Measurements from ENCODE around the gene IGFBP2. TPM values are rescaled to one million over a fixed set of nuclear protein-coding genes. Genes with fewer than 3 reads are reported as not detected.

Gene IGFBP2
- polyA plus RNA-seq, 3 donors = 235 to 273 (median 243) TPM

DNA sequence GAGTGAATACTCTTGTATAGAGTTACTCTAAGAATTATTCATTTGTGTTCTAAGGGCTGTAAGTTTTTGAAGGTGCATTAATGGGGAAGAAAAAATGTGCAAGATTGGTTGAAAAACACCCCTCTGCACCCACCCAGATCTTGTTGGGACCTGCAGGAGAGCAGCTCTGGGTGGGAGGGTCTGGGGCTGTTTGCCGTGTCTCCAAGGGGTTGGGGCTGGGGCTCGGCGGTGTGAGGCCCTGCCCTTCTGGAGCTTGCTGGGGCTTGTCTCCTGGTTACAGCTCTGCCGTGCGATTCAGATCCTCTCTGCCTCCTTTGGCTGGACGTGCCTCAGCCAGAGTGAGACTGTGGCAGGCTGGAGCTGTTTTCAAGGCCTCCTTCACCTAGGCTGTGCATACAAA is 26.1 kb downstream of the IGFBP2 start:
- no peak for DNase-seq

DNA sequence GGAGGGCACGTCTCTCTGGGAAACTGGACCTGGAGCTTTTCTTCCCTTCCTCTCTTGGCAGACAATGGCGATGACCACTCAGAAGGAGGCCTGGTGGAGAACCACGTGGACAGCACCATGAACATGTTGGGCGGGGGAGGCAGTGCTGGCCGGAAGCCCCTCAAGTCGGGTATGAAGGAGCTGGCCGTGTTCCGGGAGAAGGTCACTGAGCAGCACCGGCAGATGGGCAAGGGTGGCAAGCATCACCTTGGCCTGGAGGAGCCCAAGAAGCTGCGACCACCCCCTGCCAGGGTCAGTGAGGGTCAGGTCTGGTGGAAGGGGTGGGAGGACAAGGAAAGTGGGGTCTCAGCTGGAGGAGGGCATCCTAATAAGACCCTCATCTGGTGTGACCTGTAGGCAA is 27.3 kb downstream of the IGFBP2 start:
- DNase-seq = no peak

DNA sequence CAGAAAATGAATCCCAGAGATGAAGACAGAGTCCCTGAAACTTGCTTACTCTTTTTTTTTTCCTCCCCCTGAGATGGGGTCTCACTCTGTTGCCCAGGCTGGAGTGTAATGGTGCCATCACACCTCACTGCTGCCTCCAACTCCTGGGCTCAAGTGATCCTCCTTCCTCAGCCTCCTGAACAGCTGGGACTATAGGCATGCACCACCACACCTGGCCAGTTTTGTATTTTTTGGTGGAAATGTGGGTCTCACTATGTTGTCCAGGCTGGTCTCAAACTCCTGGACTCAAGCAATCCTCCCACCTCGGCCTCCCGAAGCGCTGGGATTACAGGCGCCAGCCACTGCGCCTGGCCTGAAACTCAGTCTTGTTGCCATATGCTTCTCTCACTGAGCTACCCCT is 27.8 kb downstream of the IGFBP2 start:
- no peak for DNase-seq

DNA sequence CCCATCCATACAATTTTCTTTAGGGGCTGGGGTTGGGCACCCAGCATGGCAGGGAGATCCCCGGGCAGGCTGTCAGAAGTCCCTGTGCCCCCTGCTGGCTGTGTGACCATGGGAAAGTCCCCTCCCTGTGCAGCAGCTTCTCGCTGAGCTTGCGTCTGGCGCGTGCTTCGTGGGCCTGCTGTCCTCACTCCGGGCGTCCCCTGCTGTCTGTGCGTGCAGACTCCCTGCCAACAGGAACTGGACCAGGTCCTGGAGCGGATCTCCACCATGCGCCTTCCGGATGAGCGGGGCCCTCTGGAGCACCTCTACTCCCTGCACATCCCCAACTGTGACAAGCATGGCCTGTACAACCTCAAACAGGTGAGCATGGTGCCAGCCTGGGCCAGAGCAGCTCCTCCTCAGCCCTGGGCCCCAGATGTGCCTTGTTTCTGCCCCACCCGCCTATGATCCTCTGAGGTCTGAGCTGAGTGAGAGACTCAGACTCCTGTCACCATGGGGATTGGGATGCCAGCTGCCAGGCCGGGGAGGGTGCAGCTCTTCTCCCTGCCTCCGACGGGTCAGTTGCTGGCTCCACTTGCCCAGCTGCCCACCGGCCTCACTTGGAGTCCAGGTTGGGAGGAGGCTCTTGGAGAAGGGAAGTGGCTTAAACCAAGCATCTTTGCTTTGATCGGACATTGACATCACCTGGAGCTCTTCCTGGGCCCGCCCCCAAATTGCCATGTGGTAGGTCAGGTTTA is 28.6 kb downstream of the IGFBP2 start:
- DNase-seq = no peak

DNA sequence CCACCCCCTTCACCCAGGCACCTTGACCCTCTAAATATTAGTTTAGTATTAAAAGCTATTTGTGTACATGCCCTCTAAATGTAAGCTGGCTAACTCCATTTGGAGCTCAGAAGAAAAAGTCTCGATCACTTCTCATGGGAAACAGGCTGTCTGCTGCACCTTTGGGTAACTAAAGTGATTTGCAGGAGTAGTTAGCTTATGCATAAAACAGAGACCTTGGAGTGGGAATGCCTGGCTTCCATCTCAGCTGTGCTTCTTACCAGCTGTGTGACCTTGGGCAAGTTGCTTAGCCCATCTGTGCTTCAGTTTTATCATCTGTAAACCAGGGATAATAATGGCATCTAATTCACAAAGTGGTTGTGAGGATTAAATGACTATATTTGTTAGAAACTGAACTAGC is 29.9 kb downstream of the IGFBP2 start:
- DNase-seq = no peak

DNA sequence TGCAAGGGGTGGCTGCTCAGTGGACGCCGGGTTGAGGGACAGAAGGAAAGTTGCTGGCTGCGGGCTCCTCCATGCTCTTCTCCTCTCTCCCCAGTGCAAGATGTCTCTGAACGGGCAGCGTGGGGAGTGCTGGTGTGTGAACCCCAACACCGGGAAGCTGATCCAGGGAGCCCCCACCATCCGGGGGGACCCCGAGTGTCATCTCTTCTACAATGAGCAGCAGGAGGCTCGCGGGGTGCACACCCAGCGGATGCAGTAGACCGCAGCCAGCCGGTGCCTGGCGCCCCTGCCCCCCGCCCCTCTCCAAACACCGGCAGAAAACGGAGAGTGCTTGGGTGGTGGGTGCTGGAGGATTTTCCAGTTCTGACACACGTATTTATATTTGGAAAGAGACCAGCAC is 30.6 kb downstream of the IGFBP2 start:
- no peak for DNase-seq

DNA sequence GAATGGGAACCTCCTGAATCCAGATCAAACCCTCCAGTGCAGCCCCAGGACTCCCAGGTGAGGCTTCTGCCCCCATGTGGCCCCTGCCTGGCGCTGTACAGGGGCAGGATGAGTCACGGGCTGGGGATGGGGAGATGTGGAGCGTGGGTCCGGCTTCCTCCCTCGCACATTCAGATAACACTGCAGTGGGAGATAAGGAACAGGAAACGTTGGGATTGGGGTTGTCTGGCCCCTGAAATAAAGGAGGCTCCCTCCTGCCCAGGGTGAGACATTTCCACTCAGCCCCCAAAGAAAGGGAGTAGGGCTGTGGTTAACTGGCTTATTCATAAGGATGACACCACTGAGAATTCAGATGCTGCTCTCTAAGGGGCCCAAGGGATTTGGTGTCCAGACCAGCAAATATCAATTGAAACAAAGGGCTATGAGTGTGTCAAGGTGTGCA is 31.4 kb downstream of the IGFBP2 start:
- no peak for DNase-seq

DNA sequence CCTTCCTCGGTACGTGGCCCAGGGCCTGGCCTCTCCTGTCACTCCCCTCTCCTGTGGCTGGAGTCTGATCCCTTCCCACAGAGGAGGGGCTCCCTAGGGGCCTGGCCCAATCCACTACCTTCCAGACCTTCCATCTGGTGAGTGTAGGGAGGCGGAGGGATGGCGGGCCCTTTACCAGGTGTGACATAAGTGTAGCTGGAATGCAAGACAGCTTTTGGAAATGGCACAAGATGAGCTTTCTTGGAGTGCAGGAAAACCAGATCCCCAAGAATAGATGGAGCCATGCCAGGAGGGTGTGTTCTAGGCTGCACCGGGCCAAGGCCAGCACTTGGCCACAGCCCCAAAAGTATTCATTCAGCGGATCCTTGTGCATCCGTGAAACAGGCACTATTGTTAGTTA is 32.0 kb downstream of the IGFBP2 start:
- no peak for DNase-seq

DNA sequence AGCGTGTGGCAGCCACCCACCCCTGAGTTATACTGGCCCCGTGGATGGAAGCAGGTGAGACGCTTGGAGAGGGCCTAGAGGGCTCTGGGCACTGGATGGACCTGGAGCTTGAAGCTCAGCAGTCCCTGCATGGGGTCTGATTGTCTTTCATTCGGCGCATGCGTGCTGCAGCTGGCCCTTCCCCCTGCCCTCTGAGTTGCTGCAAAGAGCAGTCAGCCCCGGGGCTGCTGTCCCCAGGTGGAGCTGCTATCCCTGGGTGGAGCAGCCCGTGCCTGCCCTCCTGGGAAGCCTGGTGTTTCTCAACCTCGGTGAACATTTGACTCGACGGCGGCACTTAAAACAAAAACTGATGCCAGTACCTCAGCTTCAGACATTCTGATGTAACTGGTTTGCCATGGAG is 32.5 kb downstream of the IGFBP2 start:
- no peak for DNase-seq

DNA sequence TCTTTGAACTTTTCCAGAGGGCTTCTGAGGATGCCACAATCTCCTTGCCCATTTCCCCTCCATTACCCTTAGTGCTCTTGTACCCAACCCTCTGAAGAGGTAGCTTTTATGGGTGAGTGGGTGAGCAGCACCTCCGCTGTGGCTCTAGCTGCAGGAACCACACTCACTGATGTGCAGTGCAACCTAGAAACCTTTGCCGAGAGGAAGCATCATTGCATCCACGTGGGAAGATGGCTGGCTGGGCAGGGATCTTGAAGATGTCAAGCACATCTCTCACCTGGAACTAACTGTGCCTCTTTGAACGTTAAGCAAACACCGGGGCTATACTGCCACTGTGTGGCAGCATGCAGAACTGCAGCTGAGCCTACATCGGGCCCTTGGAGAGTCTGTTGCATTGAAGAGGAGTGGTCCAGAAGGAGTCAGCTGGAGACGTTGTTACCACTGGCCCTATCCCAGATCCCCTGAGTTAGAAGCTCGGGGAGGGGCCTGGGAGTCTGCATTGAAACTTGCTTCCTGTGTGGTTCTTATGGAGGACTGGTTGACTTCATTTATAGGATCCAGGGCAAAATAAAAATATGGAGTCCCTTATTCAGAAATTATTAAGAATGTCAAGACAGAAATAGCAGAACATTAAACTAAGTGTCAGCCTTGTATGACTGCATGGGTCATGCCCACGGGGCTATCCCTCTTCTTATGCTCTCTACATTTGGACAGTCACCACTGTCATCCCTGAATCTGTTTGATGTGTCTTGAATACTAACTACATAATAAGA is 33.4 kb downstream of the IGFBP2 start:
- peak; percentile 73 for DNase-seq

DNA sequence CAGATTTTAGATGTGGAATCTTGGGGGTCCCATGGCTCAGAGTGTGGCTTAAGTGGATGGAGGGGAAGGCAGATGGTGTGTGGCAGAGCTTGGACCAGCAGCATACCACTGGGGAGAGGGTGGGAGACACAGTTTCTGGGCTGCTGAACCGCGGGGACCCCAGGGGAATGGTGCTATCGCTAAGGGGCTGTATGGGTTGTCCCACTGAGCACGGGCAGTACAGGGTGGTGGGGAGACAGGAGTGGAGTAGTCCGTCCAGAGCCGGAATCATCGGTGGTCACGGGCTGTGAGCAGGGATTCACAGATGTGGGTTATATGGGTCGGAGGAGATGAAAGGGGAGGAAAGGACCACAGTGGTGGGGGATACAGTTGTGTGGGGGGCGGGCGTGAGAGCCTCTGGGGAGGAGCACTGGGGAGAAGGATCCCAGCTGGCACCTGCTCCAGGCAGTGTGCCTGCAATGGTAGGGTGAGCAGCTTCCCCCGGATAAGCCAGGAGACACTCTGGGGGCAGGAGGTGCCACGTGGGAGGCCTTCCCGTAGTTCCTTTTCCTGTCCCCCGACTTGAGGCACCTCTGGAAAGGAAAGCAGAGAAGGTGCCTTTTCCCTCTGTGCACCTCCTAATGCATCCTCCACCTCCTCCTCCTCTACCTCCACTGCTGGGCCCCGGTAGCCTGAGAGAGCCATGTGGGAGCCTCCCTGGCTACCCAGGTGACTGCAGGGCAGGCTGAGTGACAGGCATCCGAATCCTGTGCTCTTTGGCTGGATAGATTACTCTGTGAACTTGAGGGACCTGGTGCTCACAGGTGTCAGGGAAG is 37.3 kb downstream of the IGFBP2 start:
- no peak for DNase-seq

DNA sequence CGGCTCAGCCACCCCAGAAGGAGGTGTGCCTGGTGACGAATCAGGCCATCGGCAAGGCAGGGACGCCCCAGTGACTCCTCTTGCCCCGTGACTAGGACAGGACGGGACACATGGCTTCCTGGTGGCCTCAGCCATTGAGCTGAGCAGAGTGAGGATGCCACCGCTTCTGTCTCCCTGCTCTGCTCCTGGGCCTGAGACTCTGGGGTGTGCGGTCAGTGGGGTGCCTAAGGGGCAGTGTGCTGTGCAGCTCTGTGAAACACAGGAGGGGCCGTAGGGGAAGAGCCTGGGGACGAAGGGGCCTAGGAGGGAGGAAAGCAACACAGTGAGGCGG is 37.8 kb downstream of the IGFBP2 start:
- DNase-seq = no peak

DNA sequence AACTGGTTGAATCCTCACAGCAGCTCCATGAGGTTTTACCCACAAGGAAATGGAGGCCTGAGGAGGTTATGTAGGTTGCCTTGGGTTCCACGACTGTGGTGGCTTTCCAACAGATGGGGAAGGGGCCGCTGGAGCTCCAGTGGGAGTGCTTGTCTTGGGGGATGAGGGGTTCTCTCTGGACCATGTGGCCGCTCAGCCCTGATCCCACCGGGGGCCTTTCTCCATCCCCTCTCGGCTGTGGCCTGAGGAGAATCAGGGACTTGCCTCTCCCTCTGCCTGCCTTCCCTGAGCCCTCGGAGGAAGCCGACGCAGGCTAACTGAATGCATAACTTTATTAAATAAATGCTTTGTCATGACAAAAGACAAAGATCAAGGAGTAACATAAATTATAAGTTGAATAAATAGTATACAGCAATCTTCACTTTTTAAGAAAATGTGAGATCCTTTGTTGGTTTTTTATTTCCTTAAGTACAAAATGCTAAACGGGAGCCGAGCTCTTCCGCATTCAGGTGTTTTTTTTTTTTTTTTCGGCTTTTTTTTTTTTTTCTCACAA is 38.6 kb downstream of the IGFBP2 start:
- DNase-seq = no peak

DNA sequence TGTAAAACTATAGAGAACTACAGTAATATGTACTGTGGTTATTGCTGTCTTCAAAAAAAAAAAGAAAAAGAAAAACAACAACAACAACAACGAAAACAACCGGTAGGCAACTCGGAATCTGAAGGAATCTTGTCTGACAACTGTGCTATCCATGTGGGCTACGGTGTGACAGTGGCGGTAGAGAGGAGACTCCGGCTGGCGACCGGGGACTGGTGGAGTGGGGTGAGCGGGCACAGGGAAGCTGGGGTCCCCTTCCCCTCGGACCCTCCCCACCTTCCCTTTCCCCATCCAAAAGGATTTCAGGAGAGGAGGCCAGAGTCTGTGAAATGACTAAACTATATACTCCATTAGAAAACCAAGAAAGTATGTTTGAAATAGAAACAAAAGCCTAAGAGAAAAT is 39.2 kb downstream of the IGFBP2 start:
- DNase-seq = no peak

DNA sequence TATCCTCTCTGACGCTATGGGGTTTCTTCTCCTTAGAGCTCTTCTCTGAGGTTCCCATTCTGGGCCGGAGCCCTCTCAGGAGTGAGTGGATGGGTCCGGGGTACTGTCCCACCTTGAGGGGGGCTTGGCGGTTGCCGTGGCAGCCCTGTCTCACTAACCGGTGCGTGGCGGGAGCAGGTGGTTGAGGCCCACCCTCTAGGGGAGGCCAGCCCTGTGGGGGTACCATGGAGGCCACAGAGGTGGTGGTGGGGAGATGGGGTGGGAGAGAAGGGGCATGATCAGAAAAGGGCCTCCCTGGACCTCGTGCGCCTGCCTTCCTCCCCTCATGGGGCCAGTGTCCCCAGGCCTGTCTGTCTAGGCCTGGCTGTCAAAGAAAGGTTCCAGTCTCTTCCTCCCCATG is 39.8 kb downstream of the IGFBP2 start:
- no peak for DNase-seq

DNA sequence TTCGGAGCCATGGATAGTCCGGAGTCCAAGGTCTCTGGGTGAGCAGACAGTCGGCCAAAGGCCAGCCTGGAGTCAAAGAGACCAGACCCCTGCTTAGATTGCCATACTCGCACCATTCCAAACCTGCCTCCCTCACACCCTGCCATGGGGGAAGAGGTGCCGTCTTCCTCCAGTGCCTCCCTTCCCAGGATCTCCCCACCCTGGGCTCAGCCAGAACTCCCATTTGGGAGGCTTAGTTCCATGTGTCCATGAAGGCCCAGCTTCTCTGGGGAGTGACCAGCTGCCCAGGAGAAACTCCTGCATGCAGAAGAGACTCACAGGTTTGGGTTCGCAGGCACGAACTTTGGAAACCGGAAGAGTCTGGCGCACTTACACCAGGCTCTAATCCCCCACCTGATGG is 40.4 kb downstream of the IGFBP2 start:
- DNase-seq = no peak

DNA sequence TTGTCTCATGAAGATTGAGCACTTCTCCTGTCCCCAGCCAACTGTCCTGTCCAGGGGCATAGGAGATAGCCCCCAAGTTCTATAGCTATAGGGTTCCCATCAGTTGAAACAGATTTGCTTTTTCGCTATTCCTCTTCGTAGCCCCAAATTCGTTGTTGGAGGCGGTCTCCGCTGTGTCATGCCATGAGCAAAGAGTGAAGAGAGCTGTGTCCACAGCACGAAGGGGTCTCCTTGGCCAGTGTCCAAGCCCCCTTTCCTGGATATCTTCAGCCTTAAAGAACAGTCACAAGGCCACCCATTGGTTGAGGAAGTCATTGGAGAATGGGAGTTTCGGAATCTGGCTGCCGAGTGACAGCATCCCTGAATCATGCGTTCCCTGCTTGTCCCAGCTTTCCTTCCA is 41.2 kb downstream of the IGFBP2 start:
- DNase-seq = no peak

DNA sequence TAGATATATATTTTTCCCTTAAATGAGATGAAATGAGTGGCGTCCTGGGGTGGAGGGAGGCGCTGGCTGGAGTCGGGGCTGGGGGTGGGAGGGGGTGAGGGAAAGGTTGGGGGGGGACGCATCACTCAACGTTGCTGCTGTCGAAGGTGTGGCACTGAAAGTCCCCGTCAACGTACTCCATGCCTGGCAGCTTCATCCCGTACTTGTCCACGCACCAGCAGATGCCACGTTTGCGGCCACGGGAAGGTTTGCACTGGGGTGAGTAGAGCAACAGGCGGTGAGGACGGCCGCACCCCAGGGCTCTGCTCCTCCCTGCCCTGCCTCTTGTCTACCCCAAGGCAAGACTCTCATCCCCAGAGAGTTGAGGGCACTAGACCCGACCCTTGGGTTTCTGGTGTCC is 43.4 kb downstream of the IGFBP2 start:
- DNase-seq = no peak

DNA sequence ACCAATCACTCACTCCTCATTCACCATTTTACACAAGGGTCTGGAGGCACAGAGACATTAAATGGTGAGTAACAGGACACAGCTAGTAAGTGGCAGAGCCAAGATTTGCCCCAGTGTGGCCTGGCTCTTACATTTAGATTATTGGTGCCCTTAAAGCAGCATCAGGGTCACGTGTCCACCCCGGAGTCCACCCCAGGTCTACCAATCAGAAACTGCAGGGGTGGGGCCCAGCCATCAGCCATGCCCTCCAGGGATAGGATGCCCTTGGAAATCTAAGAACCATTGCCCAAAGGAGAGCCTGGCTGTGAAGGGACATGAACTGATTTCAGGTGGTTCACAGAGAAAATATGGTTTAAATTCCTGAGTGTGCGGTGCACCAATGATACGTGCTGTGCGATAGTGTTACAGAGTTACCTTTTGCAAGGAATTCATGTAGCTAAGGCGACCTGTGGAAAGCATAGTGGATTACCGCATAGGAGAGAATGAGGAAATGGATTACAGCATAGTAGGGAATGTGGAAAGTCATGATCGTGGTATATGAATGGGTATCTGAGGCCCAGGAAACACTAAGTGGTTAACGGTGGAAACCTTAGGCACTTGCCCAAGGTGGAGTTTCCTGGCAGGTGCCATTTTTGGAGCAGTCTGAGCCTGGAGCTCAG is 44.3 kb downstream of the IGFBP2 start:
- DNase-seq = no peak

DNA sequence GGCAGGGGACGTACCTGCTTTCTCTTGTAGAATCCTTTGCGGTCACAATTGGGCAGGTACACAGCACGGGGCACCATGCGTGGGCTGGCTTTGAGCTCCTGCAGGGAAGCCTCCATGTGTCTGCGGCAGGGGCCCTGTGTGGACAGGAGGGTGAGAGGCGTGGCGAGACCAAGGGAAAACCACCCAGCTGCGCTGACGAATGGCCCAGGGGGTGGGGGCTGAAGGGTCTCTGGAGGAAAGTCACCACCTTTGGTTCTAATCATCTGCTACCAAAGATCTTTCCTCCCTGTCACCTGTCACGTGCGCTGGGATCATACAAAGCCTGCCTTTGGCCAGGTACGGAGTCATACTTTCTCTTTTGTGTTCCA is 44.9 kb downstream of the IGFBP2 start:
- no peak for DNase-seq

DNA sequence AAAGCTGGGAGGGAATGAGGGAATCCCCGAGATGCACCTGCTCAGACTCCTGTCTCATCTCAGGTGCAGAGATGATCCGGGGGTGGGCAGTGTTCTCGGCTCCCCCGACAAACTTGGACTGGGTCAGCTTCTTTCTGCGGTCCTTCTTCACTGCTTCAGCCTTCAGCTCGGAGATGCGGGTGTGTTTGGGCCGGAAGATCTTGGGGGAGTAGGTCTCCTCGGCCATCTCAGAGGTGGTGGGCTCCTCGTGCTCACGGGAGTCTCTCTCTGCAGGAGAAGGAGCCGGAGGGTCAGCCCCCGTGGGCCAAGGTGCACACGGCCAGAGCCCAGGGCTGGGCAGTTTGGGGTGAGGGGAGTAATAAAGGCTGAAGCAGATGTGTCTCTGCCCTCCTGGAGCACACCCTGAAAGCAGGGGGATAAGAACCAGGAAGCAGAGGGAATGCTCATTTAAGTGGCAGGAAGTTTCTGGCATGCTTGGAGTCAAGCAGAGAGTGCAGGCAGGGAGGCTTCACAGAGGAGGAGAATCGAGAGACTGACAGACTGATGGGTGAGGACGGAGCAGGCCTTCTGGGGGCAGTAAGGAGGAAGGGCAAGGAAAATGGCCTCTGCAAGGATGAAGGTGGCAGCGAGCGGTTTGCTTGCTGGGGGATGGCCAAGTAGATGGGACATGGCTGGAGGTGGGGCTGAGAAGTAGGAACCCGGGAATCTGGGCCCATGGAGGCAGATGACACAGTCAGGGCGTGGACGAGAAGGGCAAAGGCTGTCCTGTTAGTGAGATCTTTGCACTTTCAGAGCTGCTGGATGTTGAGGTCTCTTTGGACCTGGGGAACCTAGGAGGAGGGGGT is 45.8 kb downstream of the IGFBP2 start:
- no peak for DNase-seq
